ENCODE measurements around the gene CCR7.

CCR7 gene

DNA sequence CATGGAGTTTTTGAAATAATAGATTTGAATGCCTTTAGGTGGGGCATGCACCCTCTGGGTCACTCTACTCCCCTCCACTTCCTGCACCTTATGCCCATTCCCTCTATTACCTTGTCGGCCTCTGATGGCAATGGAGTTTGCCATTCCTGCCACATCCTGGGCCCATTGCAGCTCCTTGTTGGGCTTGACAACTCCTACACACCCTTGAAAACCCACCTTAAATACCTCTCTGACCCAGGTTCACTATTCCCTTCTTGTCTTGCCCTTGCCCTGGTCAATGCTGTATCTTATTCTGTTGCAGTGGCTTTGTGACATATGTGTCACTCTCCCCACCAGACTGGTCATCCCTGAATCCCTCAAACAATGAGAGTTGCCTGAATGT is 2.4 kb downstream of the CCR7 start:
- H3K4me3 Mint-ChIP-seq: peak overlapping the region; percentile 91
- no peaks in the 10 kb centered on the region for H3K27me3 Mint-ChIP-seq
- CTCF ChIA-PET: interaction anchor here (0.9 to 12.4 kb wide), 16 partner anchors 8 to 147 kb away, joined by 3 to 271 read pairs (median 6); no protein-coding TSS in a partner anchor
- H3K36me3 Mint-ChIP-seq: peaks cover 77% of the 10 kb centered on the region
- H3K4me1 Mint-ChIP-seq: peaks cover 59% of the 10 kb centered on the region
- peak; percentile 22 for DNase-seq
- H3K9me3 Mint-ChIP-seq: peaks cover 6% of the 10 kb centered on the region
- peak overlapping the region; percentile 95 for H3K27ac Mint-ChIP-seq

DNA sequence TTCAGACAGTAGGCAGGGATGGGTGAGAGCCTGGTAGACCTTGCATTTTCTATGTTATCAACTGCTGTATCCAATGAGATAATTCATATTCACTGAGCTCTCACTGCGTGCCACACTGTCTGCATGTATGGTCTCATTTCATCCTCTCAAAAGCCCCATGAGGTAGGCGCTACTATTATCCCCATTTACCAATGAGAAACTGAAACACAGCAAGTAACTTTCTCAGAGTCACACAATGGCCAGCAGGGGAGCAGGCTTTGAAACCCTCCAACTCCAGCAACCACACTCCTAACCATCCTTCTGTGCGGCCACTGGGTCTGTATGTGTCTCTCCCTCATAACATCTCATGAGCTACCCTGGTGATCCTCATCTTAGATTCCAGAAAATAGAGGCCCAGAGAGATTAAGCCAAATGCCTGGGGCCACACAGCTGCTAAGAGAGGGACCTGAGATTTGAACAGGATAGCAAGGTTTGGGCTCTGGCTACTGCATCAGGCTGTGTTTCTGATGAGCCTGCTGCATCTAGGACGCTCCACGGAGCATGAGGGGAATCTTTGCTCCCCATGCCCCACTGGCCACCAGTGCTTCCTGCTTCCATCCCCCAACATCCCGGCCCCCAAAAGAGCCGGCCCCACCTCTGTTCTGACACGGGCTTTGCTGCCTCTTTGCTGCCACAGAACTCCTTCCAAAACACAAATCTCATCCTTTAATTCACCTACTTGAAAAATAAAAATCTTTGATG is 3.2 kb downstream of the CCR7 start:
- CTCF ChIA-PET: interaction anchor here (0.8 to 12.4 kb wide), 21 partner anchors 7 to 199 kb away, joined by 3 to 271 read pairs (median 8); partner anchors contain the start of gene SMARCE1
- peaks cover 64% of the 10 kb centered on the region for H3K4me1 Mint-ChIP-seq
- H3K27ac Mint-ChIP-seq: peak overlapping the region; percentile 95
- H3K4me3 Mint-ChIP-seq: peak overlapping the region; percentile 91
- H3K36me3 Mint-ChIP-seq: peaks cover 79% of the 10 kb centered on the region
- no peaks in the 10 kb centered on the region for H3K9me3 Mint-ChIP-seq
- H3K27me3 Mint-ChIP-seq: no peaks in the 10 kb centered on the region
- DNase-seq: peak; percentile 82

DNA sequence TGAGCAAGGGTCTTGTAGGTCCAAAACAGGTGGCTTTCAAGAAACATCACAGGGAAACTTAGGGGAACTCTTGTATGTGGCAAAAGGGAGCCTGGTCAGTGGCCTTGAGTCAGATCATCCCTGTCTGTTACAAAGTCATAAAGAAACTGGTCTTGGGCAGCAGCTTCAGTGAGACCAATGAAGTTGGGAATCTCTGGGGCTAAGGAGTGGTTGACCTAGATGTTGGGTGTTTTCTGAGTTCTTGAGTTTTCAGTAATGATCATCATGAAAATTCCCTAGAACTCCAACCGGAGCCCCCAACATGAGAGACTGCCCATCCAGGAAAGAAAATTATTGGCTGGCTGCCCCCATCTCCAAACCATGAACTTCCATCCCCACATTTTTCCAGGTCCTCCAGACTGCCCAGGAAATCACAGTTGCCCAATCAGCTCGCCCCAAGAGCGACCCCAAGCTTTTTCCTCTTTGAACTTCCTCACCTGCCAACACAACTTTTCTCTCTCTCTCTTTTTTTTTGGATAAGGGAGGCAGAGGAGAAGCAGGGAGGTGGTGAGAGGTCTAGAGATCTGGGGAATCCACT is 3.9 kb downstream of the CCR7 start:
- Mint-ChIP-seq H3K9me3 (no peaks in the 10 kb centered on the region), H3K4me1 (peaks cover 69% of the 10 kb centered on the region), H3K27ac (peak overlapping the region; percentile 95), H3K27me3 (no peaks in the 10 kb centered on the region), H3K36me3 (peaks cover 85% of the 10 kb centered on the region), H3K4me3 (peak overlapping the region; percentile 91)
- CTCF ChIA-PET: interaction anchor here (0.8 to 12.4 kb wide), 22 partner anchors 13 to 203 kb away, joined by 3 to 271 read pairs (median 8); partner anchors contain the start of genes IGFBP4 and SMARCE1
- DNase-seq: no peak

DNA sequence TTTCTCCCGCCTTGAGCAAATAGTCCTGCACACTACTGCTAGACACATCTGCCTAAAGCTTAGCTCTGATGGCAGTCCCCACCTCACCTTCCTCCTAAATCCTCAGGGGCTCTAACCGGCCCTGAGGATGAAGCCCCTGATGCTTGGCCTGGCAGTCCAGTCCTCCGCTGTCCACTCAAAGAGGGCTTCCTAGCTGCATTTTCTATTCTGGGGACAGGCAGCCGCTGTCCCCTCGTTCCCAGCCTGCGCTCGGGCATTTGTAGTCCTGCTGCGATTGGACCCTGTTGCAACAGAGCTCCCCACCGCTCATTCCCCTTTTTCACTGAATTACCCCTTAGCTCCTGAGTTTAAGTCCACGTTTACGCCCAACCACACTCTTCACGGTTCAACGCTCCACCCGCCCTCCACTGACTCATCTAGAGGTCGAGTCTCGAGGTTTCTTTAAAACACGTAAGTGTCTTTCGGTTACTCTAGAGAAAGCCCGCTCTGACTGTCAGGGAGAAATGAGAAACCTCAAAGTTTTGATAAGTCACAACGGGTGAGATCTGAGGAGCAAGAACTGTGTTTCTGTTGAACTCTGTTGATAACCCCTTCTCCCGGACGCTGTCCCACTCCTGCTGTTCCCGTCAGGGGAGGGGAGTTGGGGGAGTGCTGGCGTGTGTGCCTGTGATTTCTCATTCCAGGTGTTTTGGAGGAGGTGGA is 4.5 kb downstream of the CCR7 start:
- Mint-ChIP-seq H3K4me3 (peak overlapping the region; percentile 91), H3K27me3 (no peaks in the 10 kb centered on the region), H3K4me1 (peaks cover 69% of the 10 kb centered on the region), H3K36me3 (peaks cover 90% of the 10 kb centered on the region), H3K27ac (peak overlapping the region; percentile 95), H3K9me3 (no peaks in the 10 kb centered on the region)
- peak; percentile 86 for DNase-seq
- CTCF ChIA-PET: interaction anchor here (0.8 to 12.4 kb wide), 36 partner anchors 9 to 203 kb away, joined by 3 to 271 read pairs (median 6); partner anchors contain the start of genes GJD3, IGFBP4, SMARCE1 and TOP2A

GRCh38 chr17:40559954-40560591 is 5.2 kb downstream of the CCR7 start:
- Mint-ChIP-seq H3K27me3 (no peaks in the 10 kb centered on the region), H3K9me3 (no peaks in the 10 kb centered on the region), H3K27ac (peak overlapping the region; percentile 95), H3K36me3 (peaks cover 95% of the 10 kb centered on the region), H3K4me3 (peak overlapping the region; percentile 91), H3K4me1 (peaks cover 72% of the 10 kb centered on the region)
- CTCF ChIA-PET: interaction anchor here (0.6 to 12.4 kb wide), 36 partner anchors 8 to 202 kb away, joined by 3 to 271 read pairs (median 6); partner anchors contain the start of genes GJD3, IGFBP4 and TOP2A
- peak; percentile 90 for DNase-seq

DNA sequence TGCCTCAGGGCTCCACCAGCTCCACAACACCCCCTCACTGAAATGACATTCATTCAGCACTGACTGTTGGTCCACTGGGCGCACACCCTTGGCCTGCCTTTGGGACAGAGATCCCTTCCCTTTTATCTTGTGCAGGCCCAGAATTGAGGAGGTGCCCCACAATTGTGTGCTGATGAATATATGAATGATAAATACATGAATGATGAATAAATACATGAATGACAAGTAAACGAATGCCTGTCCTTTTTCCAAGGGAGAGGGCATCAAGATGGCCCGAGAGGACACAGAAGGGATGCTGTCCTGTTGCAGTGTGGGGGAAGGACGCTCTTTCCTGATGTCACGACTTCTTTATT is 5.7 kb downstream of the CCR7 start:
- peaks cover 95% of the 10 kb centered on the region for H3K36me3 Mint-ChIP-seq
- H3K9me3 Mint-ChIP-seq: no peaks in the 10 kb centered on the region
- CTCF ChIA-PET: interaction anchor here (0.6 to 12.4 kb wide), 30 partner anchors 8 to 201 kb away, joined by 3 to 271 read pairs (median 6); partner anchors contain the start of genes GJD3, IGFBP4 and TOP2A
- H3K4me1 Mint-ChIP-seq: peaks cover 77% of the 10 kb centered on the region
- DNase-seq: no peak
- H3K27me3 Mint-ChIP-seq: no peaks in the 10 kb centered on the region
- H3K27ac Mint-ChIP-seq: peak overlapping the region; percentile 95
- peak overlapping the region; percentile 91 for H3K4me3 Mint-ChIP-seq

DNA sequence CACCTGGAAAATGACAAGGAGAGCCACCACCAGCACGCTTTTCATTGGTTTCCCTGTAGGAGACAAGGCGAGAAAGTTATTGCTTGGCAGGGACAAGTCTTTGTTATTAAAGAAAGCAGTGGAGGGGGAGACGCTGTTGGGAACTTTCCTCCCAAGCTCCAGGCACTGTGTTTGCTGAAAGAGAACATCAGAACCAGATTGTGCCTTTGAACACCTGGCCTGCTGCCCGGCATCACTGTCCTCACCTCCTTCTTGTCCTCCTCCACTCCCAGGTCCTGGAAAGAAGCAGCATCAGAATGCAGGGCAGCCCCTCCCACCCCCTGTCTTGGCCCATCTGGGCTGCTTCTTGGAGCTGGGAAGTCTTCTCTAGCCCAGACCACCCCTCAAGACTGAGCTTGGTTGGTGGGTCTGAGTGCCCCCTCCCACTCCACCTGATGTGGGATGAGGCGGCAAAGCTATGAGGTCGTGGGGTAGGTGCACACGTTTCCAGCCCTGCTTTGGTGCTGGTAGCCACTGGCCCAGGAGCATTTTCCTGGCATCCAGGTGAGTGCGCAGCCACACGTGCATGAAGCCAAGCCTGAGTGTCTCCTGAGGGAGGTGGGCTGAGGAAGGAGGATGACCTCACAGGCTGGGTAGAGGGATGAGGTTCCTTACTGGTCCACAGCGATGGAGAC is 6.2 kb downstream of the CCR7 start:
- peaks cover 77% of the 10 kb centered on the region for H3K4me1 Mint-ChIP-seq
- peaks cover 95% of the 10 kb centered on the region for H3K36me3 Mint-ChIP-seq

GRCh38 chr17:40558300-40558889 is 6.9 kb downstream of the CCR7 start:
- no peak for DNase-seq
- H3K4me3 Mint-ChIP-seq: peak overlapping the region; percentile 91
- H3K27ac Mint-ChIP-seq: peak overlapping the region; percentile 84
- CTCF ChIA-PET: interaction anchor here (2.8 to 12.4 kb wide), 5 partner anchors 10 to 198 kb away, joined by 9 to 271 read pairs (median 51); partner anchors contain the start of gene GJD3
- H3K27me3 Mint-ChIP-seq: no peaks in the 10 kb centered on the region
- H3K9me3 Mint-ChIP-seq: no peaks in the 10 kb centered on the region
- peaks cover 82% of the 10 kb centered on the region for H3K4me1 Mint-ChIP-seq
- peaks cover 95% of the 10 kb centered on the region for H3K36me3 Mint-ChIP-seq

More for the DNA sequence above, 6.2 kb downstream of the CCR7 start:
- H3K27ac Mint-ChIP-seq: peak overlapping the region; percentile 95
- no peaks in the 10 kb centered on the region for H3K9me3 Mint-ChIP-seq
- H3K4me3 Mint-ChIP-seq: peak overlapping the region; percentile 91
- DNase-seq: no peak
- CTCF ChIA-PET: interaction anchor here (1.2 to 12.4 kb wide), 10 partner anchors 10 to 198 kb away, joined by 4 to 271 read pairs (median 10); partner anchors contain the start of genes GJD3 and IGFBP4
- H3K27me3 Mint-ChIP-seq: no peaks in the 10 kb centered on the region

- H3K4me1 Mint-ChIP-seq: peaks cover 89% of the 10 kb centered on the region
- H3K9me3 Mint-ChIP-seq: no peaks in the 10 kb centered on the region
- CTCF ChIA-PET: interaction anchor here (0.9 to 12.4 kb wide), 6 partner anchors 9 to 114 kb away, joined by 3 to 271 read pairs (median 28); partner anchors contain the start of gene IGFBP4
- peak overlapping the region; percentile 34 for H3K4me3 Mint-ChIP-seq
- DNase-seq: peak; percentile 38
- H3K27me3 Mint-ChIP-seq: no peaks in the 10 kb centered on the region
- peaks cover 95% of the 10 kb centered on the region for H3K36me3 Mint-ChIP-seq
- H3K27ac Mint-ChIP-seq: peak overlapping the region; percentile 84
Observed at GRCh38 chr17:40557531-40558299, 7.6 kb downstream of the CCR7 start.

DNA sequence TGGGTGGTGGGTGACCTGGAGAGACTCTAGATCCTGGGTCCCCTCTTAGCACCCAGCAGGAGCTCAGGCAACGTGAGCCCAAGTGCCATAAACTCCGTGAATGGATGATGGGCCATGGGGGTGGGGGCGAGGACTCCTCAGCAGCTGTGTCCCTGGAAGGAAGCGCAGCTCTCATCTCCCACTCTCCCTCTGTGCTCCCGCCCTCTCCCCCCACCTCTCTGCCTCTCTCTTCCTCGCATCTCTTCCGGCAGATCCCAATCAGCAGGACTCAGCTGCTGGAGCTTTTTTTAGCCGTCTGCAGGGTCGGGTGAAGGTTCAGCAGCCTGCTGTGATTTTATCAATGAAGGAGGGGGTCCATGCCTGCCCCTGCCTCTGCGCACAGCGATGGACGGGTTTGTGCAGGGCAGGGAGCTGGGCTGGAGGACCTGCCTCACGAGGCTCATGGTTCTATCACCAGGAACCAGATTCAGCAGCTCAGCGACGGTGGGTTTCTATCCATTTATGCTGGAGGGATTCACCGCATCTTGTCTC is 8.3 kb downstream of the CCR7 start:
- H3K4me1 Mint-ChIP-seq: peaks cover 96% of the 10 kb centered on the region
- peak overlapping the region; percentile 84 for H3K27ac Mint-ChIP-seq
- peak; percentile 20 for DNase-seq
- no peaks in the 10 kb centered on the region for H3K9me3 Mint-ChIP-seq
- H3K27me3 Mint-ChIP-seq: no peaks in the 10 kb centered on the region
- CTCF ChIA-PET: interaction anchor here (0.7 to 12.4 kb wide), 7 partner anchors 8 to 194 kb away, joined by 3 to 271 read pairs (median 5); partner anchors contain the start of gene IGFBP4
- H3K4me3 Mint-ChIP-seq: peak overlapping the region; percentile 37
- H3K36me3 Mint-ChIP-seq: peaks cover 95% of the 10 kb centered on the region

DNA sequence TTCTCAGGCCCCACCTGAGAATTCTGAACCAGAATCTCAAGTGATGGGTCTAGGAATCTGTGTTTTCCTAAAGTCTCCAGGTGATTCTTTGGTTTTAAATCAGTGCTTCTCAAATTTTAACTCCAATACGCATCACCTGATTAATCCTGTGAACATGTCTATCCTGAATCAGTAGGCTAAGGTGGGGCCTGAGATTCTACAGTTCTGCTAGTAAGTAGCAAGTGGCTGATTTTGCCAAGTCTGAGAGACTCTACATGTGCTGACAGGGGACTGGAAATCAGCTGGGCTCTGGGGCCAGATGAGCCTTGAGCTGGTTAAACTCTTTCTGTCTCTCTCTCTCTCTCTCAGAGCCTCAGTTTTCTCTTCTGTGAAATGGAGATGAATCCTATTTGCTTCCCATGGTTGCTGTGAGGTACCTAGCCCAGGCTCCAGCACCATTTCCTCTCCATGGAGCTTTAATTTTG is 9.0 kb downstream of the CCR7 start:
- CTCF ChIA-PET: interaction anchor here (0.7 to 12.4 kb wide), 4 partner anchors 8 to 193 kb away, joined by 3 to 271 read pairs (median 28); no protein-coding TSS in a partner anchor
- Mint-ChIP-seq H3K36me3 (peaks cover 95% of the 10 kb centered on the region), H3K27me3 (peaks cover 4% of the 10 kb centered on the region), H3K4me3 (no peak overlapping the region), H3K9me3 (no peaks in the 10 kb centered on the region), H3K27ac (peak overlapping the region; percentile 84), H3K4me1 (peaks cover 98% of the 10 kb centered on the region)
- DNase-seq: no peak

Data from activated naive CD4-positive, alpha-beta T cell treated with anti-CD3 and anti-CD28 coated beads, Interleukin-2, amount 10 ng/mL, durations not matched to agents 7 days and 5 days (primary cell).